IMR-90 (cell line): ENCODE results near the gene SYT8. TPM values are rescaled to one million over a fixed set of nuclear protein-coding genes. Genes with fewer than 3 reads are reported as not detected.

Experiments
- ATAC-seq: fragments of 200-7000 bp; cut with Tn5 transposase; 2 replicates; pipeline ENCODE4 v1.9.1; 2020; ENCODE audit warnings: low read depth, mild to moderate bottlenecking, moderate library complexity
- BruUV-seq: library from RNA; stranded (reverse); fragments of 400-500 nt; replicated peaks from 2 replicates; lab custom pipeline; 2021; lab: Mats Ljungman, UMichigan
- CTCF ChIA-PET: fragments of 300-600 bp; formaldehyde crosslinking; extraction: SDS; loops from one replicate; lab custom pipeline; 2021; ENCODE audit warnings: antibody characterized with exemption; lab: Yijun Ruan, JAX
- POLR2A ChIA-PET: fragments of 300-600 bp; sonication (Branson Sonifier 250); formaldehyde crosslinking; loops from one replicate; lab custom pipeline; 2022; ENCODE audit warnings: antibody characterized with exemption; ENCODE audit not compliant: unreplicated experiment; lab: Charles Lee
- DNase-seq: peaks from one replicate; pipeline ENCODE4 v3.0.0; 2013
- H2AFZ ChIP-seq: replicated peaks from 2 replicates; pipeline ENCODE3; 2013; ENCODE audit warnings: low read length, mild to moderate bottlenecking; ENCODE audit not compliant: poor library complexity
- H2AK5ac ChIP-seq: 2 replicates; pipeline ENCODE4 v1.6.1; 2013; ENCODE audit warnings: low read depth, low read length, inconsistent platforms
- H2AK9ac ChIP-seq: replicated peaks from 2 replicates; pipeline ENCODE3; 2013; ENCODE audit warnings: mild to moderate bottlenecking, low read depth, low read length, moderate library complexity; ENCODE audit not compliant: poor library complexity
- H2BK120ac ChIP-seq: 2 replicates; pipeline ENCODE4 v1.6.1; 2013; ENCODE audit warnings: low read depth, low read length, inconsistent platforms
- H2BK15ac ChIP-seq: 3 replicates; pipeline ENCODE4 v1.6.1; 2013; ENCODE audit warnings: low read depth, low read length, inconsistent platforms
- H2BK20ac ChIP-seq: 2 replicates; pipeline ENCODE4 v1.6.1; 2013; ENCODE audit warnings: low read depth, mild to moderate bottlenecking, inconsistent platforms, low read length, moderate library complexity
- H2BK5ac ChIP-seq: 2 replicates; pipeline ENCODE4 v1.6.1; 2013; ENCODE audit warnings: mild to moderate bottlenecking, low read depth, low read length, inconsistent platforms; ENCODE audit not compliant: poor library complexity, severe bottlenecking
- H3K14ac ChIP-seq: replicated peaks from 2 replicates; pipeline ENCODE4 v1.6.1; 2013; ENCODE audit warnings: low read depth, low read length, inconsistent platforms
- H3K18ac ChIP-seq: 2 replicates; pipeline ENCODE4 v1.6.1; 2013; ENCODE audit warnings: low read depth, low read length, control low read depth
- H3K23ac ChIP-seq: 2 replicates; pipeline ENCODE4 v1.6.1; 2013; ENCODE audit warnings: low read depth, low read length, inconsistent platforms
- H3K27ac ChIP-seq: 2 replicates; pipeline ENCODE4 v1.5.1; 2013; ENCODE audit warnings: mild to moderate bottlenecking, control low read depth, low read length; ENCODE audit not compliant: insufficient read depth
- H3K27me3 ChIP-seq: 2 replicates; pipeline ENCODE4 v1.6.1; 2013; ENCODE audit warnings: low read length; ENCODE audit not compliant: control insufficient read depth, insufficient read depth
- H3K36me3 ChIP-seq: 2 replicates; pipeline ENCODE4 v1.6.1; 2013; ENCODE audit warnings: low read length, mixed read lengths; ENCODE audit not compliant: control insufficient read depth, insufficient read depth
- H3K4ac ChIP-seq: 2 replicates; pipeline ENCODE4 v1.6.1; 2013; ENCODE audit warnings: low read depth, low read length, inconsistent platforms
- H3K4me1 ChIP-seq: 2 replicates; pipeline ENCODE4 v1.6.1; 2013; ENCODE audit warnings: low read length, mixed read lengths; ENCODE audit not compliant: control insufficient read depth, insufficient read depth
- H3K4me2 ChIP-seq: 2 replicates; pipeline ENCODE4 v1.6.1; 2013; ENCODE audit warnings: low read depth, mild to moderate bottlenecking, control low read depth, low read length, moderate library complexity
- H3K4me3 ChIP-seq: 2 replicates; pipeline ENCODE4 v1.5.1; 2013; ENCODE audit warnings: low read depth, mild to moderate bottlenecking, control low read depth, low read length, moderate library complexity; ENCODE audit not compliant: insufficient read depth
- H3K56ac ChIP-seq: 2 replicates; pipeline ENCODE4 v1.6.1; 2013; ENCODE audit warnings: low read length, inconsistent platforms; ENCODE audit not compliant: insufficient read depth; ENCODE audit errors: extremely low read depth
- H3K79me1 ChIP-seq, 2 experiments: 2 replicates each; pipeline ENCODE4 v1.6.1; 2013; ENCODE audit warnings: low read length in 2 of 2, inconsistent platforms in 1 of 2, low read depth in 1 of 2
- H3K9ac ChIP-seq: 2 replicates; pipeline ENCODE4 v1.6.1; 2013; ENCODE audit warnings: low read depth, low read length, control low read depth
- H3K9me1 ChIP-seq: 2 replicates; pipeline ENCODE4 v1.6.1; 2013; ENCODE audit warnings: low read length, inconsistent platforms; ENCODE audit not compliant: insufficient read depth
- H3K9me3 ChIP-seq: 2 replicates; pipeline ENCODE4 v1.6.1; 2013; ENCODE audit warnings: low read length; ENCODE audit not compliant: control insufficient read depth, insufficient read depth
- H4K20me1 ChIP-seq: 2 replicates; pipeline ENCODE4 v1.6.1; 2013; ENCODE audit warnings: low read length, inconsistent platforms; ENCODE audit not compliant: insufficient read depth
- H4K5ac ChIP-seq: 2 replicates; pipeline ENCODE4 v1.6.1; 2013; ENCODE audit warnings: mild to moderate bottlenecking, low read depth, low read length, control low read depth
- H4K8ac ChIP-seq, 2 experiments: 2 replicates each; pipeline ENCODE4 v1.6.1; 2013; ENCODE audit warnings: low read depth in 2 of 2, low read length in 2 of 2, control low read depth in 1 of 2, inconsistent platforms in 1 of 2
- H4K91ac ChIP-seq: 2 replicates; pipeline ENCODE4 v1.6.1; 2013; ENCODE audit warnings: low read depth, low read length, inconsistent platforms; ENCODE audit not compliant: insufficient read depth
- BHLHE40 ChIP-seq: fragments of 150-350 bp; IDR thresholded peaks from 2 replicates; pipeline ENCODE4 v1.6.1; 2016; ENCODE audit warnings: mild to moderate bottlenecking, low read depth, low read length
- CEBPB ChIP-seq: IDR thresholded peaks from 2 replicates; pipeline ENCODE4 v1.6.1; 2012; ENCODE audit warnings: low read depth, low read length, improper control_type of control experiment
- CHD1 ChIP-seq: IDR thresholded peaks from 2 replicates; pipeline ENCODE4 v1.6.1; 2012; ENCODE audit warnings: low read depth, low read length, improper control_type of control experiment
- CTCF ChIP-seq: conservative IDR thresholded peaks from 2 replicates; pipeline ENCODE4 v1.5.1; 2012; ENCODE audit warnings: mild to moderate bottlenecking, low read depth, low read length, improper control_type of control experiment
- ELK1 ChIP-seq: fragments of 150-350 bp; IDR thresholded peaks from 2 replicates; pipeline ENCODE4 v1.6.1; 2016; ENCODE audit warnings: low read depth, mild to moderate bottlenecking, low read length, moderate library complexity, borderline replicate concordance
- FOS ChIP-seq: fragments of 150-350 bp; IDR thresholded peaks from 2 replicates; pipeline ENCODE4 v1.6.1; 2016; ENCODE audit warnings: low read depth, low read length
- MAFK ChIP-seq: IDR thresholded peaks from 2 replicates; pipeline ENCODE4 v1.6.1; 2012; ENCODE audit warnings: low read depth, low read length, improper control_type of control experiment
- MXI1 ChIP-seq: IDR thresholded peaks from 2 replicates; pipeline ENCODE4 v1.6.1; 2012; ENCODE audit warnings: low read depth, mild to moderate bottlenecking, low read length, moderate library complexity, borderline replicate concordance
- NFE2L2 ChIP-seq: fragments of 150-350 bp; IDR thresholded peaks from 2 replicates; pipeline ENCODE4 v1.6.1; 2016; ENCODE audit warnings: low read depth, mild to moderate bottlenecking, low read length
- POLR2A ChIP-seq: IDR thresholded peaks from 2 replicates; pipeline ENCODE4 v1.6.1; 2012; ENCODE audit warnings: mild to moderate bottlenecking, low read depth, low read length
- RAD21 ChIP-seq: IDR thresholded peaks from 2 replicates; pipeline ENCODE4 v1.6.1; 2012; ENCODE audit warnings: low read length, improper control_type of control experiment
- RCOR1 ChIP-seq: IDR thresholded peaks from 2 replicates; pipeline ENCODE4 v1.6.1; 2012; ENCODE audit warnings: mild to moderate bottlenecking, low read length, improper control_type of control experiment; ENCODE audit not compliant: insufficient replicate concordance
- RFX5 ChIP-seq: IDR thresholded peaks from 2 replicates; pipeline ENCODE4 v1.8.0; 2012; ENCODE audit warnings: low read depth, mild to moderate bottlenecking, low read length, moderate library complexity
- SMC3 ChIP-seq: fragments of 150-350 bp; IDR thresholded peaks from 2 replicates; pipeline ENCODE4 v1.6.1; 2016; ENCODE audit warnings: low read depth, mild to moderate bottlenecking, antibody characterized with exemption, low read length, moderate library complexity
- USF2 ChIP-seq: fragments of 150-350 bp; IDR thresholded peaks from 2 replicates; pipeline ENCODE4 v1.6.1; 2017; ENCODE audit warnings: mild to moderate bottlenecking, antibody characterized with exemption, low read length, low read depth
- WGBS, 2 experiments: methylation state at CpG; one replicate each; pipeline versions ENCODE4 v1.1.5 to v1.1.7; 2013; ENCODE audit warnings: missing lambda C conversion rate in 2 of 2; ENCODE audit not compliant: insufficient read length in 1 of 2; ENCODE audit errors: extremely low coverage in 2 of 2; 5-methylcytosine and 5-hydroxymethylcytosine counted together
- dilution Hi-C: fragments of 300-500 bp; cut with HindIII; formaldehyde crosslinking; loops from one replicate; pipeline ENCODE4 v1.14.3; 2018; ENCODE audit warnings: low sequenced_read_pairs; ENCODE audit not compliant: unreplicated experiment
- in situ Hi-C: fragments of 300-500 bp; cut with MboI; formaldehyde crosslinking; loops from 3 replicates; pipeline ENCODE4 v1.14.3; 2019; ENCODE audit warnings: low sequenced_read_pairs, inconsistent platforms, mixed read lengths
- intact Hi-C: fragments of 100-400 bp; cut with micrococcal nuclease; formaldehyde crosslinking; loops from 2 replicates; pipeline ENCODE4 v1.10.0; 2022
- polyA plus RNA-seq, 3 experiments: library from polyadenylated mRNA; depleted of rRNA; stranded (reverse); fragments of >200 nt; gene quantifications; 2 replicates each; pipeline ENCODE4 v1.2.3, GENCODE V29; 2012; ENCODE audit warnings: low replicate concordance in 1 of 3
- total RNA-seq: library from RNA; depleted of rRNA; stranded (reverse); fragments of >200 nt; gene quantifications from 2 replicates; pipeline ENCODE4 v1.2.3, GENCODE V29; 2012

SYT8 gene
- total and polyA plus RNA-seq, 2 of the 4 experiments (the other 2 are of a cell fraction): not detected

- Histone ChIP-seq H3K4me2 (no peak overlapping the region), H3K9ac (no peak overlapping the region), H2BK15ac (no peak overlapping the region), H3K27ac (no peak overlapping the region), H4K91ac (no peak overlapping the region), H2BK5ac (no peak overlapping the region), H3K36me3 (no peaks in the 10 kb centered on the region), H2AK5ac (no peak overlapping the region), H3K4me1 (no peaks in the 10 kb centered on the region), H3K56ac (no peak overlapping the region), H2AK9ac (no peak overlapping the region), H4K20me1 (no peaks in the 10 kb centered on the region), H3K27me3 (peaks cover 57% of the 10 kb centered on the region), H2BK20ac (no peak overlapping the region), H3K4ac (no peak overlapping the region), H3K4me3 (no peak overlapping the region), H2AFZ (no peak overlapping the region), H3K18ac (no peak overlapping the region), H3K9me1 (no peaks in the 10 kb centered on the region), H3K9me3 (no peaks in the 10 kb centered on the region), H4K5ac (no peak overlapping the region), H3K79me1 (no peaks in the 10 kb centered on the region), H4K8ac (no peak overlapping the region), H3K23ac (no peak overlapping the region), H2BK120ac (no peak overlapping the region), H3K14ac (no peak overlapping the region)
- intact Hi-C loops: no loop called here
- DNase-seq (no peak), ATAC-seq (no peak)
- 86% methylated on average over 4 of the region's 18 CpGs; no CpG with 5 or more reads in 1 of the 2 experiments for WGBS, 2 experiments
- in situ Hi-C loops: no loop called here
- no TSS peak for BruUV-seq
- POLR2A ChIA-PET: no interaction called here
- CTCF ChIA-PET: no interaction called here
- dilution Hi-C loops: no loop called here
- TF ChIP-seq CHD1: no peak
- no peak for TF ChIP-seq BHLHE40
- TF ChIP-seq RFX5: no peak
- no peak for TF ChIP-seq CTCF
- TF ChIP-seq SMC3: no peak
- TF ChIP-seq MAFK: no peak
- TF ChIP-seq NFE2L2: no peak
- TF ChIP-seq POLR2A: no peak
- TF ChIP-seq RCOR1: no peak
- no peak for TF ChIP-seq CEBPB
- no peak for TF ChIP-seq ELK1
- no peak for TF ChIP-seq MXI1
- TF ChIP-seq FOS: no peak
- no peak for TF ChIP-seq RAD21
- TF ChIP-seq USF2: no peak
Observed at GRCh38 chr11:1847926-1848639, 13.3 kb downstream of the SYT8 start.
